HepG2 (cell line): Measurements from ENCODE around the gene ENPP1. TPM values are rescaled to one million over a fixed set of nuclear protein-coding genes. Genes with fewer than 3 reads are reported as not detected.

Source experiments
- CBX2 ChIP-seq, 2 experiments: fragments of 200-600 bp in 1 of 2; sonication (generic); formaldehyde crosslinking in 1 of 2; IDR thresholded peaks; 2 replicates each; pipeline versions ENCODE4 v1.7.0 to v1.8.1; 2018 to 2022; ENCODE audit warnings: low read depth in 2 of 2, low read length in 1 of 2, mild to moderate bottlenecking in 1 of 2, missing genetic modification reagents in 1 of 2
- DMAP1 ChIP-seq: IDR thresholded peaks from 2 replicates; pipeline ENCODE4 v1.6.1; 2016
- HDAC1 ChIP-seq: sonication (generic); formaldehyde crosslinking; IDR thresholded peaks from 2 replicates; pipeline ENCODE4 v1.5.1; 2020; ENCODE audit warnings: mild to moderate bottlenecking, missing genetic modification reagents
- KDM2A ChIP-seq: sonication (generic); formaldehyde crosslinking; IDR thresholded peaks from 2 replicates; pipeline ENCODE4 v1.4.0; 2020; ENCODE audit warnings: low read depth, missing genetic modification reagents, borderline replicate concordance
- KDM6A ChIP-seq: IDR thresholded peaks from 2 replicates; pipeline ENCODE4 v1.6.1; 2016; ENCODE audit warnings: low read depth
- KMT2B ChIP-seq: IDR thresholded peaks from 2 replicates; pipeline ENCODE4 v1.6.1; 2016; ENCODE audit warnings: missing genetic modification reagents, missing compliant biosample characterization
- NFKBIZ ChIP-seq: IDR thresholded peaks from 2 replicates; pipeline ENCODE4 v1.6.1; 2018; ENCODE audit warnings: missing genetic modification reagents, missing compliant biosample characterization
- NR2F2 ChIP-seq: IDR thresholded peaks from 2 replicates; pipeline ENCODE4 v1.6.1; 2012; ENCODE audit warnings: low read depth, inconsistent platforms, borderline replicate concordance
- PTBP1 ChIP-seq: fragments of 200-400 bp; formaldehyde crosslinking; IDR thresholded peaks from 2 replicates; pipeline ENCODE4 v1.6.1; 2018; ENCODE audit warnings: low read length, low read depth; ENCODE audit not compliant: poor library complexity, severe bottlenecking
- SIX4 ChIP-seq: sonication (generic); formaldehyde crosslinking; IDR thresholded peaks from 2 replicates; pipeline ENCODE4 v1.4.0; 2020; ENCODE audit warnings: missing genetic modification reagents
- ZNF264 ChIP-seq: sonication (generic); formaldehyde crosslinking; IDR thresholded peaks from 2 replicates; pipeline ENCODE4 v1.4.0; 2020; ENCODE audit warnings: missing genetic modification reagents
- ZNF589 ChIP-seq: sonication (generic); formaldehyde crosslinking; conservative IDR thresholded peaks from 2 replicates; pipeline ENCODE4 v1.8.0; 2022; ENCODE audit warnings: mild to moderate bottlenecking, moderate library complexity, missing genetic modification reagents
- ZNF629 ChIP-seq: sonication (generic); formaldehyde crosslinking; conservative IDR thresholded peaks from 2 replicates; pipeline ENCODE4 v1.5.0; 2020; ENCODE audit warnings: missing genetic modification reagents
- ZZZ3 ChIP-seq: sonication (generic); formaldehyde crosslinking; IDR thresholded peaks from 2 replicates; pipeline ENCODE4 v1.4.0; 2020; ENCODE audit warnings: missing genetic modification reagents, mild to moderate bottlenecking, borderline replicate concordance
- polyA plus RNA-seq, 8 experiments: library from polyadenylated mRNA; depleted of rRNA in 3 of 8; stranded (reverse) in 7 of 8; unstranded in 1 of 8; fragments of >200 nt; fragmentation: Illumina TruSeq in 4 of 8; extraction: Trizol in 4 of 8; gene quantifications; 2 replicates each; pipeline versions ENCODE4 v1.2.1 to v1.2.3, GENCODE V29; 2011 to 2016; ENCODE audit warnings: low read depth in 4 of 8, missing spikeins in 1 of 8, mixed read lengths in 1 of 8; ENCODE audit not compliant: insufficient read depth in 1 of 8
- total RNA-seq, 5 experiments: library from RNA; depleted of rRNA; stranded (reverse); fragments of >200 nt; fragmentation: Illumina TruSeq; extraction: Trizol; gene quantifications; 2 replicates each; pipeline ENCODE4 v1.2.3, GENCODE V29; 2016; ENCODE audit warnings: low read depth in 1 of 5
- TF ChIP-seq, protein P1 (sequence below): sonication (generic); formaldehyde crosslinking; IDR thresholded peaks from 2 replicates; pipeline ENCODE4 v1.4.0; 2020; ENCODE audit warnings: missing genetic modification reagents, borderline replicate concordance
- TF ChIP-seq, protein P2 (sequence below), 2 experiments: fragments of 450-650 bp in 1 of 2; sonication (generic) in 1 of 2; formaldehyde crosslinking; IDR thresholded peaks; 2 replicates each; pipeline versions ENCODE4 v1.5.0 to v1.8.0; 2020 to 2022; ENCODE audit warnings: mild to moderate bottlenecking in 1 of 2, missing genetic modification reagents in 1 of 2
- TF ChIP-seq, protein P3 (sequence below): sonication (generic); formaldehyde crosslinking; IDR thresholded peaks from 2 replicates; pipeline ENCODE4 v1.5.0; 2020; ENCODE audit warnings: mild to moderate bottlenecking, missing genetic modification reagents, borderline replicate concordance
- TF ChIP-seq, protein P4 (sequence below): sonication (generic); formaldehyde crosslinking; IDR thresholded peaks from 2 replicates; pipeline ENCODE4 v1.4.0; 2020; ENCODE audit warnings: missing genetic modification reagents
- TF ChIP-seq, protein P5 (sequence below): sonication (generic); formaldehyde crosslinking; IDR thresholded peaks from 2 replicates; pipeline ENCODE4 v1.5.0; 2020; ENCODE audit warnings: missing genetic modification reagents
- TF ChIP-seq, protein P6 (sequence below): IDR thresholded peaks from 2 replicates; pipeline ENCODE4 v1.6.1; 2016

The ENPP1 gene
- total and polyA plus RNA-seq, 2 of the 13 experiments (the other 11 are each of a cell fraction or from before 2014, with no cell fraction given) = 56.5 to 160 TPM

DNA sequence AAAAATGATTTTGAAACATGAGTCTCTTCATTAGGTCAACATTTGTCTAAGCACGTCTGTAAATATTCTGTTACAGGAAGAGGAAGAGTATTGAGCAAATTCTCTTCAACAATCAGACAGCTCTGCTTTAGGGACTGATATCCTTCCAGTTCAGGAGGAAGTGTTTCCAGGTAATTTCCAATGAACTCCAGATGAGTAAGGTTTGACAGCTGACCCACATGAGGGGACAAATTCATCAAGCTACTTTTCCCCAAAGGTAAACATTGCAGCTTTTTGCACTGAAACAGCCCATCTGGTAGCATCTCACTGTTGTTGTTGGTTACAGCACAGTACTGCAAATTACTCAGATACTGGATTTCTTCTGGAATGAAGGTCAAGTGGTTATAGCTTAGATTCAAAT lies 18.1 kb downstream of the ENPP1 start (continued):
- TF ChIP-seq, protein P1, sequence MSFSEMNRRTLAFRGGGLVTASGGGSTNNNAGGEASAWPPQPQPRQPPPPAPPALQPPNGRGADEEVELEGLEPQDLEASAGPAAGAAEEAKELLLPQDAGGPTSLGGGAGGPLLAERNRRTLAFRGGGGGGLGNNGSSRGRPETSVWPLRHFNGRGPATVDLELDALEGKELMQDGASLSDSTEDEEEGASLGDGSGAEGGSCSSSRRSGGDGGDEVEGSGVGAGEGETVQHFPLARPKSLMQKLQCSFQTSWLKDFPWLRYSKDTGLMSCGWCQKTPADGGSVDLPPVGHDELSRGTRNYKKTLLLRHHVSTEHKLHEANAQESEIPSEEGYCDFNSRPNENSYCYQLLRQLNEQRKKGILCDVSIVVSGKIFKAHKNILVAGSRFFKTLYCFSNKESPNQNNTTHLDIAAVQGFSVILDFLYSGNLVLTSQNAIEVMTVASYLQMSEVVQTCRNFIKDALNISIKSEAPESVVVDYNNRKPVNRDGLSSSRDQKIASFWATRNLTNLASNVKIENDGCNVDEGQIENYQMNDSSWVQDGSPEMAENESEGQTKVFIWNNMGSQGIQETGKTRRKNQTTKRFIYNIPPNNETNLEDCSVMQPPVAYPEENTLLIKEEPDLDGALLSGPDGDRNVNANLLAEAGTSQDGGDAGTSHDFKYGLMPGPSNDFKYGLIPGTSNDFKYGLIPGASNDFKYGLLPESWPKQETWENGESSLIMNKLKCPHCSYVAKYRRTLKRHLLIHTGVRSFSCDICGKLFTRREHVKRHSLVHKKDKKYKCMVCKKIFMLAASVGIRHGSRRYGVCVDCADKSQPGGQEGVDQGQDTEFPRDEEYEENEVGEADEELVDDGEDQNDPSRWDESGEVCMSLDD (CRISPR knock-in tag) = 0 out of 2 replicates have a peak, but pooled peaks have one; percentile 41
- TF ChIP-seq NFKBIZ (CRISPR knock-in tag) = 0 out of 2 replicates have a peak, but pooled peaks have one; percentile 33
- no peak; the same call in 1 of the 2 replicates for TF ChIP-seq DMAP1
- TF ChIP-seq, protein P2, sequence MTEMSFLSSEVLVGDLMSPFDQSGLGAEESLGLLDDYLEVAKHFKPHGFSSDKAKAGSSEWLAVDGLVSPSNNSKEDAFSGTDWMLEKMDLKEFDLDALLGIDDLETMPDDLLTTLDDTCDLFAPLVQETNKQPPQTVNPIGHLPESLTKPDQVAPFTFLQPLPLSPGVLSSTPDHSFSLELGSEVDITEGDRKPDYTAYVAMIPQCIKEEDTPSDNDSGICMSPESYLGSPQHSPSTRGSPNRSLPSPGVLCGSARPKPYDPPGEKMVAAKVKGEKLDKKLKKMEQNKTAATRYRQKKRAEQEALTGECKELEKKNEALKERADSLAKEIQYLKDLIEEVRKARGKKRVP (CRISPR knock-in tag; IDR thresholded peaks at IDR 0.05) = peak in 1 of 2 experiments; percentile 52; a peak in 1 of 4 replicates
- peak; percentile 45 for TF ChIP-seq ZNF629
- peak; percentile 94 for TF ChIP-seq SIX4 (CRISPR knock-in tag)
- TF ChIP-seq, protein P3, sequence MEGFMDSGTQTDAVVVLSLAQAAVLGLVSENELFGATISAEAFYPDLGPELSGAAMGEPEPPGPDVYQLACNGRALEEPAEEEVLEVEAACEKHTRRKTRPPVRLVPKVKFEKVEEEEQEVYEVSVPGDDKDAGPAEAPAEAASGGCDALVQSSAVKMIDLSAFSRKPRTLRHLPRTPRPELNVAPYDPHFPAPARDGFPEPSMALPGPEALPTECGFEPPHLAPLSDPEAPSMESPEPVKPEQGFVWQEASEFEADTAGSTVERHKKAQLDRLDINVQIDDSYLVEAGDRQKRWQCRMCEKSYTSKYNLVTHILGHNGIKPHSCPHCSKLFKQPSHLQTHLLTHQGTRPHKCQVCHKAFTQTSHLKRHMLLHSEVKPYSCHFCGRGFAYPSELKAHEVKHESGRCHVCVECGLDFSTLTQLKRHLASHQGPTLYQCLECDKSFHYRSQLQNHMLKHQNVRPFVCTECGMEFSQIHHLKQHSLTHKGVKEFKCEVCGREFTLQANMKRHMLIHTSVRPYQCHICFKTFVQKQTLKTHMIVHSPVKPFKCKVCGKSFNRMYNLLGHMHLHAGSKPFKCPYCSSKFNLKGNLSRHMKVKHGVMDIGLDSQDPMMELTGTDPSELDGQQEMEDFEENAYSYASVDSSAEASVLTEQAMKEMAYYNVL (CRISPR knock-in tag) = peak; percentile 66; the same call in 1 of the 2 replicates
- TF ChIP-seq ZNF264 (CRISPR knock-in tag) = 0 out of 2 replicates have a peak, but pooled peaks have one; percentile 77
- TF ChIP-seq, protein P4, sequence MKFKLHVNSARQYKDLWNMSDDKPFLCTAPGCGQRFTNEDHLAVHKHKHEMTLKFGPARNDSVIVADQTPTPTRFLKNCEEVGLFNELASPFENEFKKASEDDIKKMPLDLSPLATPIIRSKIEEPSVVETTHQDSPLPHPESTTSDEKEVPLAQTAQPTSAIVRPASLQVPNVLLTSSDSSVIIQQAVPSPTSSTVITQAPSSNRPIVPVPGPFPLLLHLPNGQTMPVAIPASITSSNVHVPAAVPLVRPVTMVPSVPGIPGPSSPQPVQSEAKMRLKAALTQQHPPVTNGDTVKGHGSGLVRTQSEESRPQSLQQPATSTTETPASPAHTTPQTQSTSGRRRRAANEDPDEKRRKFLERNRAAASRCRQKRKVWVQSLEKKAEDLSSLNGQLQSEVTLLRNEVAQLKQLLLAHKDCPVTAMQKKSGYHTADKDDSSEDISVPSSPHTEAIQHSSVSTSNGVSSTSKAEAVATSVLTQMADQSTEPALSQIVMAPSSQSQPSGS (CRISPR knock-in tag) = no peak
- TF ChIP-seq, protein P5, sequence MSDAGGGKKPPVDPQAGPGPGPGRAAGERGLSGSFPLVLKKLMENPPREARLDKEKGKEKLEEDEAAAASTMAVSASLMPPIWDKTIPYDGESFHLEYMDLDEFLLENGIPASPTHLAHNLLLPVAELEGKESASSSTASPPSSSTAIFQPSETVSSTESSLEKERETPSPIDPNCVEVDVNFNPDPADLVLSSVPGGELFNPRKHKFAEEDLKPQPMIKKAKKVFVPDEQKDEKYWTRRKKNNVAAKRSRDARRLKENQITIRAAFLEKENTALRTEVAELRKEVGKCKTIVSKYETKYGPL (CRISPR knock-in tag) = no peak
- peak; percentile 60; the same call in 1 of the 2 replicates for TF ChIP-seq KMT2B (CRISPR knock-in tag)
- TF ChIP-seq CBX2 (IDR thresholded peaks at IDR 0.05; ENCODE audit: low read depth, low read length) = no peak
- TF ChIP-seq CBX2 (CRISPR knock-in tag; IDR thresholded peaks at IDR 0.05; ENCODE audit: low read depth) = no peak
- 0 out of 2 replicates have a peak, but pooled peaks have one; percentile 25 for TF ChIP-seq KDM6A (CRISPR knock-in tag)
- peak; percentile 52 for TF ChIP-seq HDAC1 (CRISPR knock-in tag)
- TF ChIP-seq ZNF589 = no peak
- no peak for TF ChIP-seq KDM2A (CRISPR knock-in tag)
- TF ChIP-seq, protein P6, sequence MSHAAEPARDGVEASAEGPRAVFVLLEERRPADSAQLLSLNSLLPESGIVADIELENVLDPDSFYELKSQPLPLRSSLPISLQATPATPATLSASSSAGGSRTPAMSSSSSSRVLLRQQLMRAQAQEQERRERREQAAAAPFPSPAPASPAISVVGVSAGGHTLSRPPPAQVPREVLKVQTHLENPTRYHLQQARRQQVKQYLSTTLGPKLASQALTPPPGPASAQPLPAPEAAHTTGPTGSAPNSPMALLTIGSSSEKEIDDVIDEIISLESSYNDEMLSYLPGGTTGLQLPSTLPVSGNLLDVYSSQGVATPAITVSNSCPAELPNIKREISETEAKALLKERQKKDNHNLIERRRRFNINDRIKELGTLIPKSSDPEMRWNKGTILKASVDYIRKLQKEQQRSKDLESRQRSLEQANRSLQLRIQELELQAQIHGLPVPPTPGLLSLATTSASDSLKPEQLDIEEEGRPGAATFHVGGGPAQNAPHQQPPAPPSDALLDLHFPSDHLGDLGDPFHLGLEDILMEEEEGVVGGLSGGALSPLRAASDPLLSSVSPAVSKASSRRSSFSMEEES (CRISPR knock-in tag) = no peak
- no peak for TF ChIP-seq PTBP1
- no peak for TF ChIP-seq ZZZ3
- 0 out of 2 replicates have a peak, but pooled peaks have one; percentile 17 for TF ChIP-seq NR2F2
